ENCODE data around the gene MTUS2. TPM values are rescaled to one million over a fixed set of nuclear protein-coding genes. Genes with fewer than 3 reads are reported as not detected.
A peak's percentile ranks its signal among the peaks of the same experiment; 100 is the strongest.

Gene MTUS2
- total RNA-seq, 1 donor from 2014 or later = 11.2 TPM

- DNase-seq = peak; percentile 28
These were observed 664.7 kb downstream of the MTUS2 start for GRCh38 chr13:29484796-29485195.

GRCh38 chr13:29486551-29486950 lies 666.4 kb downstream of the MTUS2 start:
- no peak for DNase-seq

GRCh38 chr13:29487466-29488454 lies 667.6 kb downstream of the MTUS2 start:
- DNase-seq = no peak

GRCh38 chr13:29489650-29490560 lies 669.8 kb downstream of the MTUS2 start:
- no peak for DNase-seq

- DNase-seq = no peak
These were observed 670.4 kb downstream of the MTUS2 start for GRCh38 chr13:29490561-29490885.

GRCh38 chr13:29491248-29491647 lies 671.1 kb downstream of the MTUS2 start:
- DNase-seq = no peak

GRCh38 chr13:29493796-29494195 lies 673.7 kb downstream of the MTUS2 start:
- no peak for DNase-seq

GRCh38 chr13:29494520-29494919 lies 674.4 kb downstream of the MTUS2 start:
- DNase-seq = no peak

- no peak for DNase-seq
These were observed 676.1 kb downstream of the MTUS2 start for GRCh38 chr13:29496241-29496712.

GRCh38 chr13:29497137-29497654 lies 677.1 kb downstream of the MTUS2 start:
- peak; percentile 97 for DNase-seq

- DNase-seq = no peak
These were observed 678.4 kb downstream of the MTUS2 start for GRCh38 chr13:29498426-29499040.

- no peak for DNase-seq
These were observed 679.5 kb downstream of the MTUS2 start for GRCh38 chr13:29499506-29500165.

GRCh38 chr13:29500386-29500785 lies 680.2 kb downstream of the MTUS2 start:
- DNase-seq = peak; percentile 69

- DNase-seq = no peak
These were observed 681.5 kb downstream of the MTUS2 start for GRCh38 chr13:29501674-29502073.

- no peak for DNase-seq
These were observed 682.4 kb downstream of the MTUS2 start for GRCh38 chr13:29502391-29503008.

- no peak for DNase-seq
These were observed 683.1 kb downstream of the MTUS2 start for GRCh38 chr13:29503041-29503837.

- DNase-seq = no peak
These were observed 684.6 kb downstream of the MTUS2 start for GRCh38 chr13:29504691-29505090.

- no peak for DNase-seq
These were observed 685.4 kb downstream of the MTUS2 start for GRCh38 chr13:29505511-29505910.

GRCh38 chr13:29505950-29506349 lies 685.8 kb downstream of the MTUS2 start:
- DNase-seq = no peak

- peak; percentile 94 for DNase-seq
These were observed 687.2 kb downstream of the MTUS2 start for GRCh38 chr13:29507356-29507755.

All from tongue (tissue), 2 donors.